ENCODE measurements around the gene TXNRD1.
"Not testable (repeated sequence)": the region's sequence is repeated elsewhere in the genome, so short reads cannot be mapped to it uniquely, and the experiment has no call there.

Gene TXNRD1

GRCh38 chr12:104243551-104243950, 28.0 kb downstream of the TXNRD1 start:
- no peak for DNase-seq

GRCh38 chr12:104243971-104244370, 28.4 kb downstream of the TXNRD1 start:
- no peak for DNase-seq

GRCh38 chr12:104247698-104248097, 32.1 kb downstream of the TXNRD1 start:
- no peak for DNase-seq

- DNase-seq = no peak
These were observed 32.9 kb downstream of the TXNRD1 start for GRCh38 chr12:104248444-104248843.

- no peak for DNase-seq
These were observed 33.4 kb downstream of the TXNRD1 start for GRCh38 chr12:104249017-104249416.

- no peak for DNase-seq
These were observed 34.3 kb downstream of the TXNRD1 start for GRCh38 chr12:104249898-104250297.

- DNase-seq = no peak
These were observed 35.0 kb downstream of the TXNRD1 start for GRCh38 chr12:104250366-104251125.

GRCh38 chr12:104257913-104258472, 42.4 kb downstream of the TXNRD1 start:
- DNase-seq = no peak

GRCh38 chr12:104258476-104259067, 43.0 kb downstream of the TXNRD1 start:
- no peak for DNase-seq

- no peak for DNase-seq
These were observed 47.4 kb downstream of the TXNRD1 start for GRCh38 chr12:104263026-104263425.

- DNase-seq = no peak
These were observed 48.2 kb downstream of the TXNRD1 start for GRCh38 chr12:104263580-104264358.

GRCh38 chr12:104265436-104265835, 49.9 kb downstream of the TXNRD1 start:
- not testable (repeated sequence) for DNase-seq

GRCh38 chr12:104272938-104273337, 57.4 kb downstream of the TXNRD1 start:
- DNase-seq = no peak

GRCh38 chr12:104273503-104273902, 57.9 kb downstream of the TXNRD1 start:
- DNase-seq = no peak

GRCh38 chr12:104274811-104275210, 59.2 kb downstream of the TXNRD1 start:
- no peak for DNase-seq

- DNase-seq = no peak
These were observed 60.1 kb downstream of the TXNRD1 start for GRCh38 chr12:104275689-104276088.

GRCh38 chr12:104276273-104277131, 60.9 kb downstream of the TXNRD1 start:
- DNase-seq = no peak

GRCh38 chr12:104279164-104279563, 63.6 kb downstream of the TXNRD1 start:
- no peak for DNase-seq

GRCh38 chr12:104280111-104280510, 64.5 kb downstream of the TXNRD1 start:
- DNase-seq = no peak

GRCh38 chr12:104280717-104281458, 65.3 kb downstream of the TXNRD1 start:
- DNase-seq = no peak

- DNase-seq = no peak
These were observed 66.1 kb downstream of the TXNRD1 start for GRCh38 chr12:104281636-104282035.

- DNase-seq = no peak
These were observed 66.5 kb downstream of the TXNRD1 start for GRCh38 chr12:104282109-104282508.
